GM23248 (cell line): ENCODE data around the gene SRSF11.

Source experiments
- EZH2 ChIP-seq: fragments of 200-600 bp; sonication (generic); IDR thresholded peaks from 2 replicates; pipeline ENCODE4 v1.6.1; 2018; ENCODE audit warnings: antibody characterized with exemption, mild to moderate bottlenecking; ENCODE audit not compliant: insufficient read depth, poor library complexity, severe bottlenecking
- EZH2phosphoT487 ChIP-seq: fragments of 200-600 bp; sonication (generic); IDR thresholded peaks from 2 replicates; pipeline ENCODE4 v1.6.1; 2018; ENCODE audit warnings: antibody characterized with exemption, moderate library complexity, mild to moderate bottlenecking, low read depth; ENCODE audit not compliant: insufficient read depth

DNA sequence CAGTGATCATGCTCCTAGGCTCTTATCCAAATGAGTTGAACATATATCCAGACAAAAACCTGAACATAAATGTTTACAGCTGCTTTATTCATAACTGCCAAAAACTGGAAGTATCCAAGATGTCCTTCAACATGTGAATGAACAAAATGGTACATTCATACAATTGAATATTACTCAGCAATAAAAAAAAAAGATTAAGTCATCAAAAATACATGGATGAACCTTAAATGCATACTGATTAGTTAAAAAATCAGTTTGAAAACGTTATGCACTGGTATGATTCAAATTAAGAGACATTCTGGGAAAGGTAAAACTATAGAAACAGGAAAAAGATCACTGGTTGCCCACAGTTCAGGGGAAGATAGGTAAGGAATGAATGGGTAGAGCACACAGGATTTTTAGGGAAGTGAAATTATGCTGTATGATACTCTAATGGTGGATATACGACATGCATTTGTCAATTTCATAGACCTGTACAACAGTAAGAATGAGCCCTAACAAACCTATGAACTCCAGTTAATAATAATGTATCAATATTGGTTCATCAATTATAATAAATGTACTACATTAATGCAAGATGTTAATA, 18.9 kb upstream of the SRSF11 start:
- TF ChIP-seq EZH2 (no peak), EZH2phosphoT487 (no peak)
